IMR-90 (cell line): ENCODE data around the gene HDGFL2. TPM values are rescaled to one million over a fixed set of nuclear protein-coding genes. Genes with fewer than 3 reads are reported as not detected.

Experiments used
- ATAC-seq: fragments of 200-7000 bp; cut with Tn5 transposase; 2 replicates; pipeline ENCODE4 v1.9.1; 2020; ENCODE audit warnings: low read depth, mild to moderate bottlenecking, moderate library complexity
- BruUV-seq: library from RNA; stranded (reverse); fragments of 400-500 nt; replicated peaks from 2 replicates; lab custom pipeline; 2021; lab: Mats Ljungman, UMichigan
- CTCF ChIA-PET: fragments of 300-600 bp; formaldehyde crosslinking; extraction: SDS; loops from one replicate; lab custom pipeline; 2021; ENCODE audit warnings: antibody characterized with exemption; lab: Yijun Ruan, JAX
- POLR2A ChIA-PET: fragments of 300-600 bp; sonication (Branson Sonifier 250); formaldehyde crosslinking; loops from one replicate; lab custom pipeline; 2022; ENCODE audit warnings: antibody characterized with exemption; ENCODE audit not compliant: unreplicated experiment; lab: Charles Lee
- DNase-seq: peaks from one replicate; pipeline ENCODE4 v3.0.0; 2013
- H2AFZ ChIP-seq: replicated peaks from 2 replicates; pipeline ENCODE3; 2013; ENCODE audit warnings: low read length, mild to moderate bottlenecking; ENCODE audit not compliant: poor library complexity
- H2AK5ac ChIP-seq: 2 replicates; pipeline ENCODE4 v1.6.1; 2013; ENCODE audit warnings: low read depth, low read length, inconsistent platforms
- H2AK9ac ChIP-seq: replicated peaks from 2 replicates; pipeline ENCODE3; 2013; ENCODE audit warnings: mild to moderate bottlenecking, low read depth, low read length, moderate library complexity; ENCODE audit not compliant: poor library complexity
- H2BK120ac ChIP-seq: 2 replicates; pipeline ENCODE4 v1.6.1; 2013; ENCODE audit warnings: low read depth, low read length, inconsistent platforms
- H2BK15ac ChIP-seq: 3 replicates; pipeline ENCODE4 v1.6.1; 2013; ENCODE audit warnings: low read depth, low read length, inconsistent platforms
- H2BK20ac ChIP-seq: 2 replicates; pipeline ENCODE4 v1.6.1; 2013; ENCODE audit warnings: low read depth, mild to moderate bottlenecking, inconsistent platforms, low read length, moderate library complexity
- H2BK5ac ChIP-seq: 2 replicates; pipeline ENCODE4 v1.6.1; 2013; ENCODE audit warnings: mild to moderate bottlenecking, low read depth, low read length, inconsistent platforms; ENCODE audit not compliant: poor library complexity, severe bottlenecking
- H3K14ac ChIP-seq: replicated peaks from 2 replicates; pipeline ENCODE4 v1.6.1; 2013; ENCODE audit warnings: low read depth, low read length, inconsistent platforms
- H3K18ac ChIP-seq: 2 replicates; pipeline ENCODE4 v1.6.1; 2013; ENCODE audit warnings: low read depth, low read length, control low read depth
- H3K23ac ChIP-seq: 2 replicates; pipeline ENCODE4 v1.6.1; 2013; ENCODE audit warnings: low read depth, low read length, inconsistent platforms
- H3K27ac ChIP-seq: 2 replicates; pipeline ENCODE4 v1.5.1; 2013; ENCODE audit warnings: mild to moderate bottlenecking, control low read depth, low read length; ENCODE audit not compliant: insufficient read depth
- H3K27me3 ChIP-seq: 2 replicates; pipeline ENCODE4 v1.6.1; 2013; ENCODE audit warnings: low read length; ENCODE audit not compliant: control insufficient read depth, insufficient read depth
- H3K36me3 ChIP-seq: 2 replicates; pipeline ENCODE4 v1.6.1; 2013; ENCODE audit warnings: low read length, mixed read lengths; ENCODE audit not compliant: control insufficient read depth, insufficient read depth
- H3K4ac ChIP-seq: 2 replicates; pipeline ENCODE4 v1.6.1; 2013; ENCODE audit warnings: low read depth, low read length, inconsistent platforms
- H3K4me1 ChIP-seq: 2 replicates; pipeline ENCODE4 v1.6.1; 2013; ENCODE audit warnings: low read length, mixed read lengths; ENCODE audit not compliant: control insufficient read depth, insufficient read depth
- H3K4me2 ChIP-seq: 2 replicates; pipeline ENCODE4 v1.6.1; 2013; ENCODE audit warnings: low read depth, mild to moderate bottlenecking, control low read depth, low read length, moderate library complexity
- H3K4me3 ChIP-seq: 2 replicates; pipeline ENCODE4 v1.5.1; 2013; ENCODE audit warnings: low read depth, mild to moderate bottlenecking, control low read depth, low read length, moderate library complexity; ENCODE audit not compliant: insufficient read depth
- H3K56ac ChIP-seq: 2 replicates; pipeline ENCODE4 v1.6.1; 2013; ENCODE audit warnings: low read length, inconsistent platforms; ENCODE audit not compliant: insufficient read depth; ENCODE audit errors: extremely low read depth
- H3K79me1 ChIP-seq, 2 experiments: 2 replicates each; pipeline ENCODE4 v1.6.1; 2013; ENCODE audit warnings: low read length in 2 of 2, inconsistent platforms in 1 of 2, low read depth in 1 of 2
- H3K9ac ChIP-seq: 2 replicates; pipeline ENCODE4 v1.6.1; 2013; ENCODE audit warnings: low read depth, low read length, control low read depth
- H3K9me1 ChIP-seq: 2 replicates; pipeline ENCODE4 v1.6.1; 2013; ENCODE audit warnings: low read length, inconsistent platforms; ENCODE audit not compliant: insufficient read depth
- H3K9me3 ChIP-seq: 2 replicates; pipeline ENCODE4 v1.6.1; 2013; ENCODE audit warnings: low read length; ENCODE audit not compliant: control insufficient read depth, insufficient read depth
- H4K20me1 ChIP-seq: 2 replicates; pipeline ENCODE4 v1.6.1; 2013; ENCODE audit warnings: low read length, inconsistent platforms; ENCODE audit not compliant: insufficient read depth
- H4K5ac ChIP-seq: 2 replicates; pipeline ENCODE4 v1.6.1; 2013; ENCODE audit warnings: mild to moderate bottlenecking, low read depth, low read length, control low read depth
- H4K8ac ChIP-seq, 2 experiments: 2 replicates each; pipeline ENCODE4 v1.6.1; 2013; ENCODE audit warnings: low read depth in 2 of 2, low read length in 2 of 2, control low read depth in 1 of 2, inconsistent platforms in 1 of 2
- H4K91ac ChIP-seq: 2 replicates; pipeline ENCODE4 v1.6.1; 2013; ENCODE audit warnings: low read depth, low read length, inconsistent platforms; ENCODE audit not compliant: insufficient read depth
- CHD1 ChIP-seq: IDR thresholded peaks from 2 replicates; pipeline ENCODE4 v1.6.1; 2012; ENCODE audit warnings: low read depth, low read length, improper control_type of control experiment
- MAZ ChIP-seq: IDR thresholded peaks from 2 replicates; pipeline ENCODE4 v1.6.1; 2012; ENCODE audit warnings: low read depth, mild to moderate bottlenecking, low read length, improper control_type of control experiment, moderate library complexity, borderline replicate concordance
- POLR2A ChIP-seq: IDR thresholded peaks from 2 replicates; pipeline ENCODE4 v1.6.1; 2012; ENCODE audit warnings: mild to moderate bottlenecking, low read depth, low read length
- RAD21 ChIP-seq: IDR thresholded peaks from 2 replicates; pipeline ENCODE4 v1.6.1; 2012; ENCODE audit warnings: low read length, improper control_type of control experiment
- RCOR1 ChIP-seq: IDR thresholded peaks from 2 replicates; pipeline ENCODE4 v1.6.1; 2012; ENCODE audit warnings: mild to moderate bottlenecking, low read length, improper control_type of control experiment; ENCODE audit not compliant: insufficient replicate concordance
- SMC3 ChIP-seq: fragments of 150-350 bp; IDR thresholded peaks from 2 replicates; pipeline ENCODE4 v1.6.1; 2016; ENCODE audit warnings: low read depth, mild to moderate bottlenecking, antibody characterized with exemption, low read length, moderate library complexity
- WGBS, 2 experiments: methylation state at CpG; one replicate each; pipeline versions ENCODE4 v1.1.5 to v1.1.7; 2013; ENCODE audit warnings: missing lambda C conversion rate in 2 of 2; ENCODE audit not compliant: insufficient read length in 1 of 2; ENCODE audit errors: extremely low coverage in 2 of 2; 5-methylcytosine and 5-hydroxymethylcytosine counted together
- dilution Hi-C: fragments of 300-500 bp; cut with HindIII; formaldehyde crosslinking; loops from one replicate; pipeline ENCODE4 v1.14.3; 2018; ENCODE audit warnings: low sequenced_read_pairs; ENCODE audit not compliant: unreplicated experiment
- in situ Hi-C: fragments of 300-500 bp; cut with MboI; formaldehyde crosslinking; loops from 3 replicates; pipeline ENCODE4 v1.14.3; 2019; ENCODE audit warnings: low sequenced_read_pairs, inconsistent platforms, mixed read lengths
- intact Hi-C: fragments of 100-400 bp; cut with micrococcal nuclease; formaldehyde crosslinking; loops from 2 replicates; pipeline ENCODE4 v1.10.0; 2022
- polyA plus RNA-seq, 3 experiments: library from polyadenylated mRNA; depleted of rRNA; stranded (reverse); fragments of >200 nt; gene quantifications; 2 replicates each; pipeline ENCODE4 v1.2.3, GENCODE V29; 2012; ENCODE audit warnings: low replicate concordance in 1 of 3
- total RNA-seq: library from RNA; depleted of rRNA; stranded (reverse); fragments of >200 nt; gene quantifications from 2 replicates; pipeline ENCODE4 v1.2.3, GENCODE V29; 2012

HDGFL2 gene
- total and polyA plus RNA-seq, 2 of the 4 experiments (the other 2 are of a cell fraction): 35.8 to 48.5 TPM

GRCh38 chr19:4442819-4443146 lies 29.3 kb upstream of the HDGFL2 start:
- H2BK15ac ChIP-seq: no peak overlapping the region
- ChIA-PET POLR2A (no interaction called here), CTCF (no interaction called here)
- H3K56ac ChIP-seq: no peak overlapping the region
- no peak overlapping the region for H4K91ac ChIP-seq
- H2BK20ac ChIP-seq: no peak overlapping the region
- dilution Hi-C loops: no loop called here
- no CpG with 5 or more reads among the region's 10 CpGs for WGBS, 2 experiments
- in situ Hi-C loops: no loop called here
- H3K4ac ChIP-seq: no peak overlapping the region
- H3K4me2 ChIP-seq: no peak overlapping the region
- ATAC-seq: no peak
- H3K27ac ChIP-seq: no peak overlapping the region
- no peak overlapping the region for H3K4me3 ChIP-seq
- no peak overlapping the region for H3K9ac ChIP-seq
- no peak overlapping the region for H4K8ac ChIP-seq
- peaks cover 40% of the 10 kb centered on the region for H3K36me3 ChIP-seq
- no peak overlapping the region for H2BK120ac ChIP-seq
- H3K9me3 ChIP-seq: no peaks in the 10 kb centered on the region
- H4K5ac ChIP-seq: no peak overlapping the region
- peaks cover 10% of the 10 kb centered on the region; the same call in 1 of the 2 replicates for H4K20me1 ChIP-seq
- no peaks in the 10 kb centered on the region for H3K4me1 ChIP-seq
- BruUV-seq: no TSS peak
- TF ChIP-seq CHD1 (no peak), SMC3 (no peak), RAD21 (no peak), POLR2A (no peak), MAZ (no peak), RCOR1 (no peak)
- no peak overlapping the region for H3K18ac ChIP-seq
- H2AK9ac ChIP-seq: no peak overlapping the region
- H2AFZ ChIP-seq: no peak overlapping the region
- H3K14ac ChIP-seq: no peak overlapping the region
- intact Hi-C loops: no loop called here
- peaks cover 3 to 30% of the 10 kb centered on the region in 2 experiments for H3K79me1 ChIP-seq
- no peak for DNase-seq
- no peaks in the 10 kb centered on the region for H3K27me3 ChIP-seq
- no peak overlapping the region for H2BK5ac ChIP-seq
- no peak overlapping the region for H2AK5ac ChIP-seq
- no peak overlapping the region for H3K23ac ChIP-seq
- peaks cover 6% of the 10 kb centered on the region; the same call in 1 of the 2 replicates for H3K9me1 ChIP-seq
